Upper lobe of right lung (tissue), 1 donor: ENCODE results near the gene ADCY2. TPM values are rescaled to one million over a fixed set of nuclear protein-coding genes. Genes with fewer than 3 reads are reported as not detected.

ENCODE experiments used
- ATAC-seq: fragments of 200-7000 bp; cut with Tn5 transposase; one replicate; pipeline ENCODE4 v1.9.1; 2020; ENCODE audit warnings: mild to moderate bottlenecking, moderate library complexity
- DNase-seq: peaks from one replicate; pipeline ENCODE4 v3.0.0-alpha.2; 2020
- H3K27ac ChIP-seq: fragments of 200-600 bp; one replicate; pipeline ENCODE4 v1.8.0; 2022
- H3K27me3 ChIP-seq: fragments of 200-600 bp; one replicate; pipeline ENCODE4 v1.8.0; 2022; ENCODE audit warnings: mild to moderate bottlenecking
- H3K36me3 ChIP-seq: fragments of 200-600 bp; one replicate; pipeline ENCODE4 v1.8.0; 2022
- H3K4me1 ChIP-seq: fragments of 200-600 bp; one replicate; pipeline ENCODE4 v1.8.0; 2022
- H3K4me3 ChIP-seq: fragments of 200-600 bp; one replicate; pipeline ENCODE4 v1.8.0; 2022; ENCODE audit warnings: mild to moderate bottlenecking
- H3K9me3 ChIP-seq: fragments of 200-600 bp; one replicate; pipeline ENCODE4 v1.8.0; 2022
- intact Hi-C: fragments of 100-400 bp; cut with DNase I; formaldehyde crosslinking; loops from one replicate; pipeline ENCODE4 v1.11.0; 2022
- total RNA-seq: library from RNA; stranded (reverse); fragmentation: NEBNext Ultra II Directional; extraction: Animal tissue kit (Norgen Biotek cat#: 25700); gene quantifications from one replicate; pipeline ENCODE4 v1.2.1, GENCODE V29; 2021
- TF ChIP-seq, protein P1 (sequence below): fragments of 200-600 bp; IDR thresholded peaks from one replicate; pipeline ENCODE4 v1.8.0; 2022; ENCODE audit warnings: antibody characterized with exemption
- donor health status: DM: no; HTN: yes; CAD: no; lungs with severe emphysema.

The ADCY2 gene
- total RNA-seq, 1 donor from 2014 or later, result 0.17 TPM

DNA sequence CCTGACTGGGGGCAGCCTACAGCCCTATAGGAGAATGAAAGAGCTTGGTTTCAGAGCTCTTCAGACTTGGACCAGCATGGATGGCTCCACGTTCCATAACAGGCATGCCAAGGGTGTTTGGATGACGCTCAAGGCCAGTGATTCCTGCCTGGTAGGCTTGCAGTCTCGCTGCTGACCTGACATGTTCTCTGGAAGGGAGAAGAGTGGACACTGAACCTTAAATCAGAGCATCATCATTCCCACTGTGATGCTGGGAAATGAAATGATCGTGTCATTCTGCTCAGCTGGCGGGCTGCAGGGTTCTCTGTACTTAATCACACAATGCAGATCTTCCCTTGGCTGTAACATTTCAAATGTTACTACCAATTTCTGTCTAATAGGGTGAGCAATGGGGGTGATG is 398.0 kb downstream of the ADCY2 start:
- Histone ChIP-seq H3K4me1 (no peaks in the 10 kb centered on the region), H3K4me3 (no peak overlapping the region), H3K27ac (no peak overlapping the region), H3K36me3 (no peaks in the 10 kb centered on the region), H3K27me3 (no peaks in the 10 kb centered on the region), H3K9me3 (no peaks in the 10 kb centered on the region)
- TF ChIP-seq, protein P1, sequence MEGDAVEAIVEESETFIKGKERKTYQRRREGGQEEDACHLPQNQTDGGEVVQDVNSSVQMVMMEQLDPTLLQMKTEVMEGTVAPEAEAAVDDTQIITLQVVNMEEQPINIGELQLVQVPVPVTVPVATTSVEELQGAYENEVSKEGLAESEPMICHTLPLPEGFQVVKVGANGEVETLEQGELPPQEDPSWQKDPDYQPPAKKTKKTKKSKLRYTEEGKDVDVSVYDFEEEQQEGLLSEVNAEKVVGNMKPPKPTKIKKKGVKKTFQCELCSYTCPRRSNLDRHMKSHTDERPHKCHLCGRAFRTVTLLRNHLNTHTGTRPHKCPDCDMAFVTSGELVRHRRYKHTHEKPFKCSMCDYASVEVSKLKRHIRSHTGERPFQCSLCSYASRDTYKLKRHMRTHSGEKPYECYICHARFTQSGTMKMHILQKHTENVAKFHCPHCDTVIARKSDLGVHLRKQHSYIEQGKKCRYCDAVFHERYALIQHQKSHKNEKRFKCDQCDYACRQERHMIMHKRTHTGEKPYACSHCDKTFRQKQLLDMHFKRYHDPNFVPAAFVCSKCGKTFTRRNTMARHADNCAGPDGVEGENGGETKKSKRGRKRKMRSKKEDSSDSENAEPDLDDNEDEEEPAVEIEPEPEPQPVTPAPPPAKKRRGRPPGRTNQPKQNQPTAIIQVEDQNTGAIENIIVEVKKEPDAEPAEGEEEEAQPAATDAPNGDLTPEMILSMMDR, result no peak
- intact Hi-C loops, result no loop called here
- ATAC-seq (no peak), DNase-seq (no peak)

DNA sequence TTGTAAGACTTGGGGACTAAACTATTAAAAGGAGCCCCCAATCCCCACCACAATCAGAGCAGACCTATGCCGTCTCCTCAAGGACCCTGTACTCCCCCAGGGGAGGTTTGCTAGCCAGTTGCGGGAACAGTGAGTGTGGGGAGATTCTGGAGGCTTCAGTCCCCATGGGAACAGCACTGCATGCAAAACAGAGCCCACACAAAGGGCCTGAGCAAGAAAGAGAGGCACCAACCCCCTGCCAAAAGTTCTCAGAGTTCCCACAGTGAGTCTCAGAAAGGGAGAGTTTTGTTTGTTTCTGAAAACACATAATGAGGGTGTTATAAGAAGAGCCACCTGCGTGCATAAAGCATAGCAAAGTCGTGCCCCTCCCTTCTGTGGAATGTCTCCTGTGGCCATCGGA is 398.4 kb downstream of the ADCY2 start:
- intact Hi-C loops, result no loop called here
- Histone ChIP-seq H3K4me1 (no peaks in the 10 kb centered on the region), H3K27ac (no peak overlapping the region), H3K36me3 (no peaks in the 10 kb centered on the region), H3K9me3 (no peaks in the 10 kb centered on the region), H3K4me3 (no peak overlapping the region), H3K27me3 (no peaks in the 10 kb centered on the region)
- TF ChIP-seq, protein P1, result no peak
- ATAC-seq (no peak), DNase-seq (no peak)

DNA sequence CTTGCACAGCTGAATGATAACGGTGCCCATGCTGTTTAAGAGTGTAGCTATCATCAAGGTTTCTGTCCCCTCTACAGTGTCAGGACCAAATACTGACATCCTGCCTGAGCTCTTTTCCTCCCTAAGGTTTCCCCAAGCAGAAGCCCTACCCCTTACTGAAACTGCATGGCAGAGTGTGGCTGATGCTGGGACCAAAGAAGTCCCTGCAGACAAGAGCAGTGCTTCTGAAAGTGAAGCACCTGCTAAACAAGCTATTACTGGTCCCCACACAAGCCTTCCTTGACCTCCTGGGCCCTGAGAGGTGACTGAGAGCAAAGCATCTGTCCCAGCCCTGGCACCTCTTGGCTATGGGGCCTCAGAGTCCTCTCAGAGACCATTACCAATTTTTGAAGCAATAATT is 398.9 kb downstream of the ADCY2 start:
- Histone ChIP-seq H3K36me3 (no peaks in the 10 kb centered on the region), H3K27me3 (no peaks in the 10 kb centered on the region), H3K27ac (no peak overlapping the region), H3K4me3 (no peak overlapping the region), H3K9me3 (no peaks in the 10 kb centered on the region), H3K4me1 (no peaks in the 10 kb centered on the region)
- intact Hi-C loops, result no loop called here
- TF ChIP-seq, protein P1, result no peak
- ATAC-seq (no peak), DNase-seq (no peak)

DNA sequence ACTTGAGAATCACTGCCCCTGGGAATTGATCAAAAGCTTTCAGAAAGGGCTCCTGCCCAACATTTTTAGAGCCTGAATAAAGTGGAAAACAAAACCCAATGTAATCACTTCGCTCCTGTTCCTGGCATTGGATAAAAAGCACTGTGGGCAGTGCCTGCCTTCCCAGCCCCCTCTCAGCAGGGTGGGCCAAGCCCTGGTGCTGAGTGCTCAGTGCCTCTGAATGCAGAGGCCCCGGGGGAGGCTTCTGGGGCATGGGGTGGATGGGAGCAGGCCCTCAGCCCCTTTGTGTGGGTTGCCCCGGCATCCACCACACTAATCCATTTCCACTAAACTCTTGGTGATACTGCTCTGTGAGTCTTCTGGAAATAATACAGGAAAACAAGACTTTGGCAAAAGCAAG is 399.4 kb downstream of the ADCY2 start:
- Histone ChIP-seq H3K27me3 (no peaks in the 10 kb centered on the region), H3K4me1 (no peaks in the 10 kb centered on the region), H3K4me3 (no peak overlapping the region), H3K27ac (no peak overlapping the region), H3K9me3 (no peaks in the 10 kb centered on the region), H3K36me3 (no peaks in the 10 kb centered on the region)
- intact Hi-C loops, result no loop called here
- no peak for ATAC-seq
- TF ChIP-seq, protein P1, result no peak
- DNase-seq, result no peak

DNA sequence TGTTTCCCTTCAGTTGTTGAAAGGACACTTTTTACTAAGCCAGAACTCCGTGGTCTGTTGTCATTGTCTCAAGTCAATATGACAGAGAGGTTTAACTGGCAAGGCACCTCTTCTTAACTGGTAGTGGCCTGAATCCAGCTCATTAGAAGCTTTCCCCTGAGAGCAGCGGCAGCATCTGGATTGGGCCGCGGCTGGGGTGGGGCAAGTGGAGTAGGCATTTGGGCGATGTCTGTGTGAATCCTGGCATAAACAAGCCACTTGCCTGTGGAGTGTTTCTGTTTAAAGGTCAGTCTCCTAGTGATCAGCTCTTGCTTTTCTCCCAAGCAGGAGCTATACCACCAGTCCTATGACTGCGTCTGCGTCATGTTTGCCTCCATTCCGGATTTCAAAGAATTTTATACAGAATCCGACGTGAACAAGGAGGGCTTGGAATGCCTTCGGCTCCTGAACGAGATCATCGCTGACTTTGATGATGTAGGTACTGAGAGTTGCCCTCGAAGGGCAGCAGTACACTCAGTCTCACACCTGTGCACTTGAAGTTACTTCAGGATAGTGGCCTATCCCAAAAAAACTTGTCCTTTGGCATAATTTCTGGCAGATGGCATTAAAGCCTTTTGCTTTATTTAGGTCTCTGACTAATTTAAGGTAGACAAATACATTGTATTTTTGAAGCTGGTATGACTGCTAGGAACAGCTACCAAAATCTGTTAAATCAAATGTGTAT is 406.1 kb downstream of the ADCY2 start:
- intact Hi-C loops, result no loop called here

More for the DNA sequence above, 406.1 kb downstream of the ADCY2 start:
- Histone ChIP-seq H3K4me1 (no peaks in the 10 kb centered on the region), H3K9me3 (no peaks in the 10 kb centered on the region), H3K27ac (no peak overlapping the region), H3K4me3 (no peak overlapping the region), H3K27me3 (no peaks in the 10 kb centered on the region), H3K36me3 (no peaks in the 10 kb centered on the region)
- TF ChIP-seq, protein P1, result no peak
- ATAC-seq (peak; percentile 43), DNase-seq (no peak)
